H1 (cell line): Measurements from ENCODE around the gene HMGCL. TPM values are rescaled to one million over a fixed set of nuclear protein-coding genes. Genes with fewer than 3 reads are reported as not detected.

Experiments used
- CTCF ChIA-PET: fragments of 300-600 bp; sonication (Branson Sonifier 250); formaldehyde crosslinking; loops from one replicate; lab custom pipeline; 2021; ENCODE audit not compliant: partially characterized antibody; lab: Charles Lee
- POLR2A ChIA-PET: fragments of 300-600 bp; sonication (Branson Sonifier 250); formaldehyde crosslinking; loops from one replicate; lab custom pipeline; 2021; ENCODE audit warnings: inconsistent platforms; ENCODE audit not compliant: partially characterized antibody; lab: Charles Lee
- DNase-seq, 2 experiments: peaks; one replicate each; pipeline versions ENCODE4 v3.0.0 to v3.0.0-alpha.2; 2010 to 2022; ENCODE audit warnings: low spot score in 2 of 2, low read depth in 1 of 2, mixed read lengths in 1 of 2
- FAIRE-seq: peaks from 2 replicates; lab custom pipeline; 2011; peaks lifted over from hg19 to GRCh38; lab: Jason Lieb, UNC
- H2AFZ ChIP-seq: 2 replicates; pipeline ENCODE4 v1.8.1; 2012; ENCODE audit warnings: low read length, inconsistent platforms
- H2AK5ac ChIP-seq: 2 replicates; pipeline ENCODE4 v1.6.1; 2013; ENCODE audit warnings: low read depth, low read length
- H2BK120ac ChIP-seq: replicated peaks from 2 replicates; pipeline ENCODE3; 2013; ENCODE audit warnings: low read depth, low read length, inconsistent platforms
- H2BK12ac ChIP-seq: 2 replicates; pipeline ENCODE4 v1.6.1; 2013; ENCODE audit warnings: low read depth, low read length
- H2BK15ac ChIP-seq: 2 replicates; pipeline ENCODE4 v1.6.1; 2013; ENCODE audit warnings: low read length
- H2BK20ac ChIP-seq: 2 replicates; pipeline ENCODE4 v1.6.1; 2013; ENCODE audit warnings: low read length
- H2BK5ac ChIP-seq: 2 replicates; pipeline ENCODE4 v1.6.1; 2013; ENCODE audit warnings: low read depth, low read length
- H3K14ac ChIP-seq: 2 replicates; pipeline ENCODE4 v1.6.1; 2013; ENCODE audit warnings: inconsistent platforms; ENCODE audit not compliant: insufficient read length
- H3K18ac ChIP-seq: 2 replicates; pipeline ENCODE4 v1.6.1; 2013; ENCODE audit warnings: low read length; ENCODE audit errors: extremely low read depth
- H3K23ac ChIP-seq: 2 replicates; pipeline ENCODE4 v1.6.1; 2013; ENCODE audit warnings: inconsistent platforms; ENCODE audit not compliant: insufficient read length
- H3K23me2 ChIP-seq: 2 replicates; pipeline ENCODE4 v1.6.1; 2013; ENCODE audit warnings: low read depth, low read length
- H3K27ac ChIP-seq: 2 replicates; pipeline ENCODE4 v1.6.1; 2011; ENCODE audit warnings: low read depth, low read length, inconsistent platforms
- H3K27me3 ChIP-seq, 4 experiments: replicated peaks in 1 of 4; 1 replicate in 1 of 4; 2 replicates in 3 of 4; pipeline versions ENCODE4 v1.6.1 to v1.8.1; 2011 to 2013; ENCODE audit warnings: low read length in 3 of 4, mild to moderate bottlenecking in 3 of 4, inconsistent platforms in 2 of 4, mixed read lengths in 2 of 4, moderate library complexity in 1 of 4; ENCODE audit not compliant: control insufficient read depth in 3 of 4, insufficient read depth in 3 of 4; ENCODE audit errors: extremely low read depth in 1 of 4
- H3K36me3 ChIP-seq, 4 experiments: 2 replicates each; pipeline versions ENCODE4 v1.6.1 to v1.8.1; 2011 to 2013; ENCODE audit warnings: mild to moderate bottlenecking in 4 of 4, low read length in 3 of 4, moderate library complexity in 2 of 4, control low read depth in 1 of 4, inconsistent platforms in 1 of 4; ENCODE audit not compliant: insufficient read depth in 4 of 4, control insufficient read depth in 2 of 4
- H3K4ac ChIP-seq: replicated peaks from 2 replicates; pipeline ENCODE3; 2013; ENCODE audit warnings: low read length, low read depth, mixed read lengths, inconsistent platforms; ENCODE audit not compliant: insufficient read length
- H3K4me1 ChIP-seq, 4 experiments: replicated peaks in 1 of 4; 1 replicate in 1 of 4; 2 replicates in 3 of 4; pipeline versions ENCODE4 v1.6.1 to v1.8.1; 2011 to 2013; ENCODE audit warnings: low read length in 3 of 4, inconsistent platforms in 2 of 4, mixed read lengths in 1 of 4; ENCODE audit not compliant: insufficient read depth in 4 of 4, control insufficient read depth in 3 of 4
- H3K4me2 ChIP-seq, 2 experiments: 2 replicates each; pipeline versions ENCODE4 v1.6.1 to v1.8.1; 2011 to 2013; ENCODE audit warnings: low read depth in 2 of 2, low read length in 2 of 2, control low read depth in 1 of 2, inconsistent platforms in 1 of 2, mild to moderate bottlenecking in 1 of 2; ENCODE audit not compliant: insufficient read depth in 1 of 2
- H3K4me3 ChIP-seq, 4 experiments: fragments of 200-600, 300-600 bp in 1 of 4; sonication (generic), shearing (Covaris generic), sonication (Bioruptor Twin) in 1 of 4; 2 replicates each; pipeline versions ENCODE4 v1.5.1 to v1.8.1; 2011 to 2016; ENCODE audit warnings: low read length in 4 of 4, low read depth in 3 of 4, control low read depth in 2 of 4, inconsistent platforms in 2 of 4, mild to moderate bottlenecking in 2 of 4, mixed read lengths in 1 of 4, moderate library complexity in 1 of 4; ENCODE audit not compliant: insufficient read depth in 2 of 4; ENCODE audit errors: extremely low read depth in 1 of 4
- H3K56ac ChIP-seq: replicated peaks from 2 replicates; pipeline ENCODE3; 2013; ENCODE audit warnings: low read depth, mild to moderate bottlenecking, mixed read lengths, low read length, inconsistent platforms; ENCODE audit not compliant: insufficient read length
- H3K79me1 ChIP-seq: 2 replicates; pipeline ENCODE4 v1.6.1; 2013; ENCODE audit warnings: low read depth, low read length, control low read depth
- H3K79me2 ChIP-seq, 2 experiments: 2 replicates each; pipeline versions ENCODE4 v1.6.1 to v1.8.1; 2012 to 2013; ENCODE audit warnings: low read length in 2 of 2, mild to moderate bottlenecking in 2 of 2, inconsistent platforms in 1 of 2; ENCODE audit not compliant: insufficient read depth in 2 of 2, control insufficient read depth in 1 of 2
- H3K9ac ChIP-seq, 4 experiments: replicated peaks in 1 of 4; 1 replicate in 1 of 4; 2 replicates in 3 of 4; pipeline versions ENCODE4 v1.6.1 to v1.8.1; 2011 to 2013; ENCODE audit warnings: low read depth in 3 of 4, low read length in 3 of 4, control low read depth in 2 of 4, mild to moderate bottlenecking in 2 of 4, moderate library complexity in 2 of 4, inconsistent platforms in 1 of 4; ENCODE audit errors: extremely low read depth in 1 of 4
- H3K9me3 ChIP-seq, 2 experiments: 2 replicates each; pipeline versions ENCODE4 v1.6.1 to v1.8.1; 2012 to 2013; ENCODE audit warnings: mild to moderate bottlenecking in 2 of 2, moderate library complexity in 2 of 2, control low read depth in 1 of 2, inconsistent platforms in 1 of 2, low read depth in 1 of 2, low read length in 1 of 2, mixed read lengths in 1 of 2; ENCODE audit not compliant: insufficient read depth in 2 of 2
- H4K20me1 ChIP-seq, 2 experiments: replicated peaks in 1 of 2; 2 replicates each; pipeline versions ENCODE3 to v1.8.1; 2011 to 2013; ENCODE audit warnings: inconsistent platforms in 2 of 2, low read length in 2 of 2, mild to moderate bottlenecking in 1 of 2; ENCODE audit not compliant: insufficient read depth in 2 of 2, control insufficient read depth in 1 of 2
- H4K5ac ChIP-seq: 2 replicates; pipeline ENCODE4 v1.6.1; 2013; ENCODE audit warnings: low read length, low read depth, mixed read lengths, inconsistent platforms; ENCODE audit not compliant: insufficient read length
- H4K8ac ChIP-seq: 2 replicates; pipeline ENCODE4 v1.8.0; 2013; ENCODE audit warnings: mild to moderate bottlenecking, moderate library complexity, low read length, inconsistent platforms; ENCODE audit not compliant: insufficient read depth; ENCODE audit errors: extremely low read depth
- H4K91ac ChIP-seq: replicated peaks from 2 replicates; pipeline ENCODE3; 2013; ENCODE audit warnings: low read length, mixed read lengths, inconsistent platforms; ENCODE audit not compliant: insufficient read length
- BACH1 ChIP-seq: IDR thresholded peaks from 2 replicates; pipeline ENCODE4 v1.6.1; 2012; ENCODE audit warnings: low read length, improper control_type of control experiment
- CHD1 ChIP-seq: IDR thresholded peaks from 2 replicates; pipeline ENCODE4 v1.6.1; 2012; ENCODE audit warnings: low read depth, low read length, improper control_type of control experiment
- E2F6 ChIP-seq: IDR thresholded peaks from 2 replicates; pipeline ENCODE4 v1.6.1; 2012; ENCODE audit warnings: inconsistent platforms
- JUN ChIP-seq: IDR thresholded peaks from 2 replicates; pipeline ENCODE4 v1.6.1; 2011; ENCODE audit warnings: low read depth, mild to moderate bottlenecking, improper control_type of control experiment, low read length
- KDM1A ChIP-seq: fragments of 200-600, 300-600 bp; sonication (generic); IDR thresholded peaks from 2 replicates; pipeline ENCODE4 v1.7.1; 2016; ENCODE audit warnings: mild to moderate bottlenecking, low read length, borderline replicate concordance
- PHF8 ChIP-seq: fragments of 200-600 bp; sonication (generic); conservative IDR thresholded peaks from 2 replicates; pipeline ENCODE4 v1.7.1; 2012; ENCODE audit warnings: low read depth, mild to moderate bottlenecking, inconsistent platforms, low read length, moderate library complexity
- RNF2 ChIP-seq: fragments of 200-900, 300-1000 bp; sonication (generic); IDR thresholded peaks from 2 replicates; pipeline ENCODE4 v1.7.1; 2016; ENCODE audit warnings: borderline replicate concordance, low read depth, mild to moderate bottlenecking, antibody characterized with exemption, low read length; ENCODE audit not compliant: poor library complexity, severe bottlenecking; ENCODE audit errors: missing control alignments
- SIRT6 ChIP-seq: IDR thresholded peaks from one replicate; pipeline ENCODE4 v1.7.1; 2012; ENCODE audit warnings: low read length, inconsistent platforms
- SP1 ChIP-seq: IDR thresholded peaks from 2 replicates; pipeline ENCODE4 v1.6.1; 2011; ENCODE audit warnings: low read depth, low read length
- TAF7 ChIP-seq: optimal IDR thresholded peaks from 2 replicates; pipeline ENCODE3; 2011; ENCODE audit warnings: low read depth, mild to moderate bottlenecking, inconsistent platforms, low read length, moderate library complexity, borderline replicate concordance
- WGBS, 2 experiments: shearing (Covaris generic) in 1 of 2; methylation state at CpG; one replicate each; pipeline versions ENCODE4 v1.1.6 to v1.1.7; 2013 to 2015; ENCODE audit warnings: low lambda C conversion rate in 2 of 2, mixed read lengths in 2 of 2, inconsistent platforms in 1 of 2, low coverage in 1 of 2, missing lambda C conversion rate in 1 of 2; ENCODE audit not compliant: insufficient replicate concordance in 2 of 2, insufficient coverage in 1 of 2, insufficient read length in 1 of 2; ENCODE audit errors: extremely low coverage in 1 of 2, missing lambda C conversion rate in 1 of 2; 5-methylcytosine and 5-hydroxymethylcytosine counted together
- polyA plus RNA-seq, 7 experiments: library from polyadenylated mRNA; depleted of rRNA in 3 of 7; stranded (reverse) in 5 of 7; unstranded in 2 of 7; fragments of >200 nt in 5 of 7; fragments of 200-250 nt in 2 of 7; gene quantifications; 1 replicate in 5 of 7; 2 replicates in 1 of 7; 4 replicates in 1 of 7; pipeline versions ENCODE4 v1.2.1 to v1.2.3, GENCODE V29; 2011 to 2013; ENCODE audit warnings: missing spikeins in 2 of 7, mixed read lengths in 2 of 7
- total RNA-seq: library from RNA; stranded (reverse); fragmentation: NEBNext Ultra II Directional; extraction: Animal tissue kit (Norgen Biotek cat#: 25700); gene quantifications from 2 replicates; pipeline ENCODE4 v1.2.1, GENCODE V29; 2021
- TF ChIP-seq, protein P1 (sequence below): IDR thresholded peaks from 2 replicates; pipeline ENCODE4 v1.6.1; 2012; ENCODE audit warnings: low read length, inconsistent platforms

The HMGCL gene
- total and polyA plus RNA-seq, 2 of the 8 experiments (the other 6 are each of a cell fraction or from before 2014, with no cell fraction given) = 13.7 to 19.5 TPM

DNA sequence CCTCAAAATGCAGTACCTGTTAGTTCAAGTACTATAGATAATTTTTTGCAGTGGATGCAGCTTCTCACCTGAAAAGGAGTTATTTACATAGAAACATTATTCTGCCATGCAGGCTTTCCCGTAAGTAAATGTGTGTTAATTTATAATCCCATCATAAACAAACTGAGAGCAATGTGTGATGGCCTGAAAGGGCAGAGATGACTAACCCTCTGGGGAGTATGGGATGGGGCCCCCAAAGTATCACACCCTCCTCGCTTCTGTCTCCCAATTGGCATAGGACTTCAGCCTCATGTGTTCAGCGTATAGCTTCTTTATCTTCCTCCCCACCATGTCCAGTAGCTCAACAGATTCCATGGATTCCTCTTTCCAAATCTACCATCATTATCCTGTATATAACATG, 7.6 kb downstream of the HMGCL start:
- CTCF ChIA-PET = interaction anchor here (0.9 to 2.9 kb wide), 4 partner anchors 8 to 51 kb away, joined by 3 to 13 read pairs (median 8); partner anchors contain the start of gene FUCA1
- WGBS, 2 experiments = 92% methylated on average over 3 of the region's 3 CpGs; no CpG with 5 or more reads in 1 of the 2 experiments
- Histone ChIP-seq H2AK5ac (no peak overlapping the region), H3K18ac (no peak overlapping the region), H4K5ac (no peak overlapping the region), H3K23ac (no peak overlapping the region), H4K91ac (no peak overlapping the region), H2BK120ac (no peak overlapping the region), H2BK12ac (no peak overlapping the region), H3K23me2 (no peaks in the 10 kb centered on the region), H3K27me3 (no peaks in the 10 kb centered on the region), H3K27ac (no peak overlapping the region), H2AFZ (no peak overlapping the region), H3K56ac (no peak overlapping the region), H2BK15ac (no peak overlapping the region), H2BK5ac (no peak overlapping the region), H3K4me2 (no peak overlapping the region), H3K4me1 (no peaks in the 10 kb centered on the region), H4K8ac (no peak overlapping the region), H3K4ac (no peak overlapping the region), H3K4me3 (no peak overlapping the region), H3K36me3 (peaks cover 0 to 23% (median 1%) of the 10 kb centered on the region in 4 experiments; a peak in 5 of 8 replicates), H3K79me1 (no peaks in the 10 kb centered on the region), H3K79me2 (no peaks in the 10 kb centered on the region), H2BK20ac (no peak overlapping the region), H3K9me3 (no peaks in the 10 kb centered on the region), H4K20me1 (no peaks in the 10 kb centered on the region), H3K14ac (no peak overlapping the region), H3K9ac (no peak overlapping the region)
- DNase-seq (no peak), FAIRE-seq (no peak)
- POLR2A ChIA-PET = interaction anchor here (0.7 to 1.5 kb wide), 6 partner anchors 10 to 362 kb away, joined by 3 to 5 read pairs (median 4); no protein-coding TSS in a partner anchor
- no peak for TF ChIP-seq CHD1
- no peak for TF ChIP-seq KDM1A
- TF ChIP-seq, protein P1, sequence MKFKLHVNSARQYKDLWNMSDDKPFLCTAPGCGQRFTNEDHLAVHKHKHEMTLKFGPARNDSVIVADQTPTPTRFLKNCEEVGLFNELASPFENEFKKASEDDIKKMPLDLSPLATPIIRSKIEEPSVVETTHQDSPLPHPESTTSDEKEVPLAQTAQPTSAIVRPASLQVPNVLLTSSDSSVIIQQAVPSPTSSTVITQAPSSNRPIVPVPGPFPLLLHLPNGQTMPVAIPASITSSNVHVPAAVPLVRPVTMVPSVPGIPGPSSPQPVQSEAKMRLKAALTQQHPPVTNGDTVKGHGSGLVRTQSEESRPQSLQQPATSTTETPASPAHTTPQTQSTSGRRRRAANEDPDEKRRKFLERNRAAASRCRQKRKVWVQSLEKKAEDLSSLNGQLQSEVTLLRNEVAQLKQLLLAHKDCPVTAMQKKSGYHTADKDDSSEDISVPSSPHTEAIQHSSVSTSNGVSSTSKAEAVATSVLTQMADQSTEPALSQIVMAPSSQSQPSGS = no peak
- TF ChIP-seq RNF2 = no peak
- no peak for TF ChIP-seq SIRT6
- no peak for TF ChIP-seq SP1
- no peak for TF ChIP-seq JUN
- no peak for TF ChIP-seq PHF8
- TF ChIP-seq E2F6 = no peak
- TF ChIP-seq BACH1 = no peak
- no peak for TF ChIP-seq TAF7
